ENCODE data around the gene BOC.
A peak's percentile ranks its signal among the peaks of the same experiment; 100 is the strongest.

Gene BOC

DNA sequence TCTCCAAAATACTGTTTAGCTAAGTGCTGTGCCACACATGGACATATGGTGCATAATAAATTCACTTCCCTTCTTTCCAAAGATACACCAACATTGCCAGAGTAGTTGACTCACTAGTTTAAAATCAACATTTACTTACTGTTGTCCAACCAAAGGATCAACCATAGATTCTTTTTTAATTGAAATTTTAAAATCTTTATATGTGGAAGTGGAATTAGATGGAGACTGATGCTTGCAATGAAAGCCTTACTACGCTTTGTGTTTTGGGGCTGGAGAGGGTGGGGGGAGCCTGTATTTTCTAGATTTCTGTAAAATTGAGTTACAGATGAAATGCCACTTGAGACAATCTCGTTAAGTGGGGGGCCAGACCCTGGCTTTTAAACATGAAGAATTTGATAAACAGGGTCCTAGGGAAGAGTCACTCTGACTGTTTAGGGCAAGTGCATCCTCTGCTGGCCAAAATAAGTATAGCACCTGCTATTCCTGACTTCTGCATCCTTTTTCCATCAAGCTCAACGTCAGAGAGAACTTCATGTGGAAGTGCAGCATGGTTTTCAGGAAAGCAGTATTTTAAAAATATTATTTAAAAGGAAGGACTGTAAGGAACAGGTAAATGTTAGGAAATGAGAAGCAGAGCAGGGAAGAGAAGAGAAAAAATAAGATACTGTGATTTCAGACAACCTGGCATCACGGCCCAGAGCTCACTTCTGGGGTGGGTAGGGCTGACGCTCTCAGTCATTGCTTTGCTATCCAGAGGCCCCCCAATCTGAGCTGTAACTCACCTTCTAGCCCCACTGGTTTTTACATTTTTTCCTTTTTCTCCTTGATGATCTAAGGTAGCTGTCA, 76.7 kb downstream of the BOC start:
- no peaks in the 10 kb centered on the region for H3K9me3 Mint-ChIP-seq
- TF ChIP-seq, protein P1, sequence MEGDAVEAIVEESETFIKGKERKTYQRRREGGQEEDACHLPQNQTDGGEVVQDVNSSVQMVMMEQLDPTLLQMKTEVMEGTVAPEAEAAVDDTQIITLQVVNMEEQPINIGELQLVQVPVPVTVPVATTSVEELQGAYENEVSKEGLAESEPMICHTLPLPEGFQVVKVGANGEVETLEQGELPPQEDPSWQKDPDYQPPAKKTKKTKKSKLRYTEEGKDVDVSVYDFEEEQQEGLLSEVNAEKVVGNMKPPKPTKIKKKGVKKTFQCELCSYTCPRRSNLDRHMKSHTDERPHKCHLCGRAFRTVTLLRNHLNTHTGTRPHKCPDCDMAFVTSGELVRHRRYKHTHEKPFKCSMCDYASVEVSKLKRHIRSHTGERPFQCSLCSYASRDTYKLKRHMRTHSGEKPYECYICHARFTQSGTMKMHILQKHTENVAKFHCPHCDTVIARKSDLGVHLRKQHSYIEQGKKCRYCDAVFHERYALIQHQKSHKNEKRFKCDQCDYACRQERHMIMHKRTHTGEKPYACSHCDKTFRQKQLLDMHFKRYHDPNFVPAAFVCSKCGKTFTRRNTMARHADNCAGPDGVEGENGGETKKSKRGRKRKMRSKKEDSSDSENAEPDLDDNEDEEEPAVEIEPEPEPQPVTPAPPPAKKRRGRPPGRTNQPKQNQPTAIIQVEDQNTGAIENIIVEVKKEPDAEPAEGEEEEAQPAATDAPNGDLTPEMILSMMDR (IDR thresholded peaks at IDR 0.05; ENCODE audit: unreplicated experiment in 3 of 3): peak; percentile 95 to 98 (median 95)
- H3K4me1 Mint-ChIP-seq: peaks cover 60% of the 10 kb centered on the region
- H3K36me3 Mint-ChIP-seq (ENCODE audit: low read depth): peaks cover 41% of the 10 kb centered on the region
- no peak overlapping the region for H3K4me3 Mint-ChIP-seq
- peak overlapping the region in 2 of 3 experiments; percentile 65 to 77 for H3K27ac Mint-ChIP-seq
- no peaks in the 10 kb centered on the region for H3K27me3 Mint-ChIP-seq (ENCODE audit: low read depth)

DNA sequence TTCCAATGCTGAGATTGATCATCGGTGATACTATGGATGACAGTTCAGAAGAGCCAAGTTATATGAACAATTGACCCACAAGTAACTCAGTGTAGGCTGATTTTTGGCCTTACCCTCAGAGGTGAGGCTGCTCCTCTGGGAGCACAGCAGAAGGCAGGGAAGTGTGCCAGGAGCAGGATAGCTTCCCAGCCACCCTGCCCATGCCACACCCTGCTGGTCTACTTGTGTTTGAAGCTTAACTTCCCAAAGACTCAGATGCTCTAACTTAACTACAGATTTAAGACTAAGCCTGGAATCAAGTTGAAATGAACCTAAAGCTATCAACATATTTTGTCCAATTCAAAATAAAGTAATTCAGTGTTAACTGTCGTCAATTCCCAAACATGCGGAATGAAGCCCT, 77.5 kb downstream of the BOC start:
- peaks cover 60% of the 10 kb centered on the region for H3K4me1 Mint-ChIP-seq
- H3K27ac Mint-ChIP-seq: peak overlapping the region in 1 of 3 experiments; percentile 77
- no peaks in the 10 kb centered on the region for H3K9me3 Mint-ChIP-seq
- peaks cover 32% of the 10 kb centered on the region for H3K36me3 Mint-ChIP-seq (ENCODE audit: low read depth)
- H3K27me3 Mint-ChIP-seq (ENCODE audit: low read depth): no peaks in the 10 kb centered on the region
- no peak overlapping the region for H3K4me3 Mint-ChIP-seq
- TF ChIP-seq, protein P1 (IDR thresholded peaks at IDR 0.05; ENCODE audit: unreplicated experiment in 3 of 3): no peak

DNA sequence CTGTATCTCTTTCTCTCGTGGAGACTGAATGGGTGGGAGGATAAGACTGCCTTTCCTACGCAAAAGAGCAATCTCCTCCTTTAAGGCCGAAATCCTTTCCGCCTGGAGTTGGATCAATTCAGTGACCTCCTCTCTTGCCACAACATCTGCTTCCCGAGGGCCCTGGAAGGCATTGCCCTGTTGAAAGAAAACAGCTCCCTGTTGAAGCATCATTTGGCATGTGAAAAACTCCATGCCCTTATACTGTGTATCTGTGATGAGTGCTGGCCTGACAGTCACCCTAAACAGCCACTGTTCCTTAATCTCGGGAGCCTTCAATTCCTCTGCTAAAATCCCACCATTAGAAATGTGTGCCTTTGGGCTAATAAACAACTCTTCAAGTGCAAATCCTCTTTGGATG, 80.2 kb downstream of the BOC start:
- peaks cover 13% of the 10 kb centered on the region for H3K36me3 Mint-ChIP-seq (ENCODE audit: low read depth)
- peak overlapping the region in 1 of 3 experiments; percentile 16 for H3K4me3 Mint-ChIP-seq
- peaks cover 47% of the 10 kb centered on the region for H3K4me1 Mint-ChIP-seq
- TF ChIP-seq, protein P1 (IDR thresholded peaks at IDR 0.05; ENCODE audit: unreplicated experiment in 3 of 3): no peak
- H3K27ac Mint-ChIP-seq: peak overlapping the region; percentile 77 to 86 (median 78)
- no peaks in the 10 kb centered on the region for H3K9me3 Mint-ChIP-seq
- no peaks in the 10 kb centered on the region for H3K27me3 Mint-ChIP-seq (ENCODE audit: low read depth)

DNA sequence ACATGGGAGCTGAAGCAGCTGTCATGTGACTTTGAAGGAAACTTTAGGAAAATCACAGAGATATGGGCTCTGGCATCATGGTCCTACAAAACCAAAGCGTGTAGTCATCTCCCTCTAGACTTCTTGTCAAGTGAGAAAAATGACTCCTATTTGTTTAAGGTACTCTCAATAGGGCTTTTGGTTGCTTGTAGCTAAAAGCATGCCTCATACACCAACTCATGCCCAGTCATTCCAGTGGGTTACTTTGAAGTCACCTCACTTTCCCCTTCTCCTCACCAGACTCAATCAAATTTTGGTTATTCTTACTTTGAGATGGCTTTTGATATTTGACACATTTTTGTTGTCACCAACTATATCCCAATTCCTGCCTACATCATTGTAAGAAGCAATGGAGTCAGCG, 81.6 kb downstream of the BOC start:
- Mint-ChIP-seq H3K27ac (no peak overlapping the region), H3K36me3 (ENCODE audit: low read depth) (peaks cover 11% of the 10 kb centered on the region), H3K27me3 (ENCODE audit: low read depth) (no peaks in the 10 kb centered on the region), H3K9me3 (no peaks in the 10 kb centered on the region), H3K4me1 (peaks cover 37% of the 10 kb centered on the region), H3K4me3 (no peak overlapping the region)
- TF ChIP-seq, protein P1 (IDR thresholded peaks at IDR 0.05; ENCODE audit: unreplicated experiment in 3 of 3): no peak

DNA sequence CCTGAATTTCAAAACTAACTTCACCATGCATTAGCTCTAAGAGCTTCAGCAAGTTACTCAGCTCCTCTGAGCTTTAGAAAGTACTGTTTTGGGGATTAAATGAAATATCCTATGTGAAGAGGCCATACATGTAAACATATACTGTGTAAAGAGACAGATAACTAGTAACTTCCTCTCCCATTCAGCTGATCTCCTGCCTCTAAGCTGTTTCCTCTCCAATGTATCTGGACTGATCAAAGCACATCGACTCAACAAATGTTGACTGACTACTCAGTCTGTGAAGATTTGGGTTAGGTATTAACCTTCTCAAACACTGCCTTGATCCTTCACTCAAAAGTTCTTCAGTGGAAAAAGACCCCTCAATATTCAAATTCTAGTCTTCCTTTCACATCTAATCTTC, 82.0 kb downstream of the BOC start:
- H3K4me1 Mint-ChIP-seq: peaks cover 34% of the 10 kb centered on the region
- no peak overlapping the region for H3K4me3 Mint-ChIP-seq
- TF ChIP-seq, protein P1 (IDR thresholded peaks at IDR 0.05; ENCODE audit: unreplicated experiment in 3 of 3): no peak
- no peak overlapping the region for H3K27ac Mint-ChIP-seq
- peaks cover 13% of the 10 kb centered on the region for H3K36me3 Mint-ChIP-seq (ENCODE audit: low read depth)
- H3K27me3 Mint-ChIP-seq (ENCODE audit: low read depth): no peaks in the 10 kb centered on the region
- no peaks in the 10 kb centered on the region for H3K9me3 Mint-ChIP-seq

DNA sequence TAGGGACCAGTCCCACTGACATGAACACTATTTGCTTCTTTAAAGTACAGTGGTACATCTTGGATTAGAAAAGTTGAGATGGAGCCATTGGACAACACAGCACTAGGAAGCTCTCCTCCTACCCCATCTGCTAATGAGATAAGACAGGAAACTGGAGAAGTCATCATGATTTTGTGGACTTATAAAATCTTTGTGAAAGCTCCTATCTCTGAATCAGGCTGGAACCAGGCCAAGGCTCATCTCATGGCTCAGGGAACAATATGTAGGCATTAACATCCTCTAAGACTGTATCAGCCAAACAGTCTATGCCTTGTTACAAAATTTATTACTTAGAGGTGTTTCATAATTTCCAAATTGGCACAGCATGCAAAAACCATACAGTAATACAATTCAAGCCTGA, 84.1 kb downstream of the BOC start:
- Mint-ChIP-seq H3K27me3 (ENCODE audit: low read depth) (no peaks in the 10 kb centered on the region), H3K27ac (no peak overlapping the region), H3K4me3 (no peak overlapping the region), H3K36me3 (ENCODE audit: low read depth) (peaks cover 12% of the 10 kb centered on the region), H3K9me3 (no peaks in the 10 kb centered on the region), H3K4me1 (peaks cover 20% of the 10 kb centered on the region)
- TF ChIP-seq, protein P1 (IDR thresholded peaks at IDR 0.05; ENCODE audit: unreplicated experiment in 3 of 3): no peak
